ELF-1 (cell line): ENCODE results near the gene PRDM2.

Experiments
- DNase-seq: peaks from one replicate; pipeline ENCODE4 v3.0.0-alpha.2; 2016; ENCODE audit warnings: low read depth, low spot score

The PRDM2 gene

DNA sequence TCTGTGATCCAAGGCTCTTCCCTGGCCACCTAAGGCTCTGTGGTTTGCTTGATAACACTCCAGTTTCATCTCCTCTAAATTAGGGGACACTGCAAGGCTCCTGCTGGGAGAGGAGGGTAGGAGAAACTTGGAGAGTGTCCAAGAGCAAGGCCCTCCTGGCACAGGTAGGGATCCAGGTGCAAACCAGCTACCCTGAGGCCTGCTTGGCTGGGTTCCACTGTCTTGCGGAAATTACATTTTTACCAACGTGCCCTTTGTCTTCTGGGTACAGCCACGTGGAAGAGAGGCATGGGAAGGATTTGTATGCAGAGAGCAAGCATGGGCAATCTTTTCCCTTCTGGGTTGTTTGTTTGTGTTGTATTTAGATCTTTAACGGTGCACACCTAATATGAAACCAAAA lies 132.5 kb downstream of the PRDM2 start:
- DNase-seq = no peak

- no peak for DNase-seq
Observed at GRCh38 chr1:13836136-13836535, 136.1 kb downstream of the PRDM2 start.

GRCh38 chr1:13836631-13837030 lies 136.6 kb downstream of the PRDM2 start:
- DNase-seq = no peak

DNA sequence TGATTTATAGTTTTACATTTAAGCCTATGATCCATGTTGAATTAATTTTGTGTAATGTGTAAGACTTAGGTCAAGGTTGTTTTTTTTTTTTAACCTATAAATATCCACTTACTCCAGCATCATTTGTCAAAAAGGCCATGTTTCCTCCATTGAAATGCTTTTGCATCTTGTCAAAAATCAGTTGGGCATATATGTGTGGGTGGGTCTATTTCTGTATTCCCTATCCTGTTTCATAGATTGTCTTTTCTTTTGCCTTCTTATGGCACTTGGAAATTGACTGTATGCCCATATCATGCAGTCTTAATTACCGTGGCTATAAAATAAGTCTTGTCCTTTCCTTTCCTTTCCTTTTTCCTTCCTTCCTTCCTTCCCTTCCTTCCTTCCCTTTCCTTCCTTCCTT lies 138.2 kb downstream of the PRDM2 start:
- DNase-seq = no peak

- no peak for DNase-seq
Observed at GRCh38 chr1:13842497-13842896, 142.5 kb downstream of the PRDM2 start.

DNA sequence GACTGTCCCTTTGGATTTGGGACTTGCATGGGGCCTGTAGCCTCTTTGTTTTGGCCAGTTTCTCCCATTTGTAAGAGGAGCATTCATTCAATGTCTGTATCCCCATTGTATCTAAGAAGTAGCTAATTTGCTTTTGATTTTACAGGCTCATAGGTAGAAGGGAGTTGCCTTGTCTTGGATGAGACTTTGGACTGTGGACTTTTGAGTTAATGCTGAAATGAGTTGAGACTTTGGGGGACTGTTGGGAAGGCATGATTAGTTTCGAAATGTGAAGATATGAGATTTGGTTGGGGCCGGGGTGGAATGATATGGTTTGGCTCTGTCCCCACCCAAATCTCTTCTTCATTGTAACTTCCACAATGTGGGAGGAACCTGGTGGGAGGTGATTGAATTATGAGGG lies 151.7 kb downstream of the PRDM2 start:
- DNase-seq = no peak

GRCh38 chr1:13855554-13855953 lies 155.6 kb downstream of the PRDM2 start:
- no peak for DNase-seq

GRCh38 chr1:13860031-13860430 lies 160.0 kb downstream of the PRDM2 start:
- no peak for DNase-seq

DNA sequence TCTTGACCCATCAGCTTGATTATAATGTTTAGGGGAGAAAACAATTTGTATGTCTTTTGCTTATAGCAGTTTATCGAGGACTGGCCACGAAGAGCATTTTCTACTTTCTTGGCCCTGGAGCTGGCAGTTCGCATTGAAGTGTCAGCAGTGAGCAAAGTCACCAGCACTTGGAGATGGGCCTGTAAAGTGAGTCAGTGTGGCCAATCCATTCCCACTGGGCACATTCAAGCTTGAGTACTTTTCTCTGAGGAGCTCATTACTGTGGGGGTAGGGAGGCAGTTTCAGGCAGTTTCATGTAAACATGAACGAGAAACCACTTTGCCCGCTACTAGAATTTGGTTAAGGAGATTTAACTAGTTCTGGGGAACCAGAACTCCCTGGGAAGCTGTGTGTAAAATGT lies 164.8 kb downstream of the PRDM2 start:
- no peak for DNase-seq

DNA sequence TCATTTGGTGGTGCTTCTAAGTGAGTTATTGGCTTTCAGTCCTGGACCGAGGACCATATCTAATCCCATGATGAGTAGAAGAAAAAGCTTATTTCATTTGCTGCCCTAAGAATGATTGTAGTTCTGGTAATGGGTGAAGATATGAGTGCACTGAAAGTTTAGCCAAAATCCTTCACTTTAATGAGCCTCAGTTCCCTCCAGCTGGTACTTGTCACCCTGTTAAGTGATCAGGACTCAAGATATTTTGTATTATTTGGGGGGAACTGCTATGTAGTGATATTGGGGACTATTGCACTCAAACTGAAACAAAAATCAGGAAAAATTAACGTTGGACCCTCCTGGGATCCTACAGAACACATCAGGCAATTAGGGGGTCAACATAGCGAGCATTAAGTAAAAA lies 165.9 kb downstream of the PRDM2 start:
- no peak for DNase-seq

DNA sequence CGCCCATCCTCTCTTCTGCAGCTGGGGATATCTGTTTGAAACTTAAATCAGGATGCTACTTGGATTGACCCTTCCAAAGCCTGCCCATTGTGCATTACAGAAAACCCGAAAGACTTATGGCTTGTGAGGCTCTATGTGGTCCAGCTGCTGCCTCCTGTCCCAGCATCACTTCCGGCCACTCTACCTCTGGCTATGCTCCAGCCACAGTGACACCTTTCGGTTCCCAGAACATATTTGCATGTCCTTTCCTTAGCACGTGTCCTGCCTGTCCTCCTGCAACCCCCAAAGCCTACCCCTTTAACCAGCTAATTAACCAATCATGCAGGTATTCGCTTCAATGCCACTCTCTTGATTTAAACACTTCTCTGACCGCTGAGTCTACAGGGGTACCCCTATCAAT lies 167.6 kb downstream of the PRDM2 start:
- no peak for DNase-seq

GRCh38 chr1:13869172-13869797 lies 169.3 kb downstream of the PRDM2 start:
- no peak for DNase-seq

DNA sequence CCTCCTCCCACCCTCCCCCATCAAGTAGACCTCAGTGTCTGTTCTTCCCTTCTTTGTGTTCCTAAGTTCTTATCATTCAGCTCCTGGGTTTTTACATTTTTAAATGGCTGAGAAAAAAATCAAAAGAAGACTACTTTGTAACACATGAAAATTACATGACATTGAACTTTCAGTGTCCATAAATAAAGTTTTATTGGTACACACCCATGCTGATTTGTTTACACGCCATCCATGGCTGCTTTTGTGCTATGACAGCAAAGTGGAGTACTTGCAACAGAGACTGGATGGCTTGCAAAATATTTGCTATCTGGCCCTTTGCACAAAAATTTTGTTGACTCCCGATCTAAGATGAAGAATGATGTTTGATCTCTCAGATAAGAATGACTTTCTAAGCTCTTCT lies 171.4 kb downstream of the PRDM2 start:
- no peak for DNase-seq

DNA sequence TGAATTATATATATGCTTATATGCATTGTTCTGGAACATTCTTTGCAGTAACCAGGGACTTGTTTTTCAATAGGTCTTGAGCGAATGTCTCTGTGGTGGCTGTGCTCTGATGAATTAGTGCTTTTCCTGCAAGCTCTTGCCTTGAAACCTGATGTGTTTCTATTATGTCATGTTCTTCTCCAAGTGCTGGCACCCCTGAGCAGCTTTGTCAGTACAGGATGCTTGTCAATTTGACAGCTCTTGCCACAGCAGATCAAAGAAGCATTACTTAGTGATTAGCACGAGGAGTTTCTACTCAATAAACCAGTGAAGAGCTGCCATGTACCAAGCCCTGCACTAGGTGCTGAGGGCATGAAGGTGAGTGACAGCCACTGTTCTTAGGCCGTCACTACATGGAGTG lies 171.9 kb downstream of the PRDM2 start:
- DNase-seq = no peak

- DNase-seq = no peak
Observed at GRCh38 chr1:13873032-13873431, 173.0 kb downstream of the PRDM2 start.
